ENCODE data around the gene SCMH1.

DNA sequence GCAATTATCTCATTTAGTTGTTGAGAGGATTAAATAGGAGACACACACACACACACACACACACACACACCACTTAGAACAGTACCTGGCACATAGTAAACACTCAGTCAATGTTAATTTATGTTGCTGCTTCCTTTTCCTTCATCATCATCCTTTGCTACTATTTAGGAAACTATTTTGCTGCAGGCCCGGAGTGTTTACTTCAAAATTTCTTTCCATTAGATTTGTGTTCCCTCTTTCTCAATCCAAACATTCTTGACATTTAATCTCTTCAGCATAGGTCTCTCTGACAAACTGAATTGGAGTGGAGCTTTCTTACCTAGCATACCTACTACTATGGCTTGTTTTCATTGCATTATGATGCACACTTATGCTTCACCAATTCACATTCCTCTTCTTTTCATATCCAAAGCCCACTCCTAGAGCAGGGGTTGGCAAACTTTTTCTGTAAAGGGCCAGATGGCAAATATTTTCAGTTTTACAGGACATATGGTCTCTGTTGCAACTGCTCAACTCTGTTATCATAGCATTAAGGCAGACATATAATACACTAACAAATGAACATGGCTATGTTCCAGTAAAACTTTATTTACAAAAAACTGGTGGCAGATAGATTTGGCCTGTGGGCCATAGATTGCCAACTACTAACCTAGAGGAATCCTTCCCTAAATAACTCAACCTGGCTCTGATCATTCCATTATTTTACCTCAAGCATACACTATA is 49.5 kb downstream of the SCMH1 start:
- TF ChIP-seq, protein P1, sequence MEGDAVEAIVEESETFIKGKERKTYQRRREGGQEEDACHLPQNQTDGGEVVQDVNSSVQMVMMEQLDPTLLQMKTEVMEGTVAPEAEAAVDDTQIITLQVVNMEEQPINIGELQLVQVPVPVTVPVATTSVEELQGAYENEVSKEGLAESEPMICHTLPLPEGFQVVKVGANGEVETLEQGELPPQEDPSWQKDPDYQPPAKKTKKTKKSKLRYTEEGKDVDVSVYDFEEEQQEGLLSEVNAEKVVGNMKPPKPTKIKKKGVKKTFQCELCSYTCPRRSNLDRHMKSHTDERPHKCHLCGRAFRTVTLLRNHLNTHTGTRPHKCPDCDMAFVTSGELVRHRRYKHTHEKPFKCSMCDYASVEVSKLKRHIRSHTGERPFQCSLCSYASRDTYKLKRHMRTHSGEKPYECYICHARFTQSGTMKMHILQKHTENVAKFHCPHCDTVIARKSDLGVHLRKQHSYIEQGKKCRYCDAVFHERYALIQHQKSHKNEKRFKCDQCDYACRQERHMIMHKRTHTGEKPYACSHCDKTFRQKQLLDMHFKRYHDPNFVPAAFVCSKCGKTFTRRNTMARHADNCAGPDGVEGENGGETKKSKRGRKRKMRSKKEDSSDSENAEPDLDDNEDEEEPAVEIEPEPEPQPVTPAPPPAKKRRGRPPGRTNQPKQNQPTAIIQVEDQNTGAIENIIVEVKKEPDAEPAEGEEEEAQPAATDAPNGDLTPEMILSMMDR (conservative IDR thresholded peaks at IDR 0.05) = no peak
- no peak for TF ChIP-seq EZH2 (IDR thresholded peaks at IDR 0.05; ENCODE audit: low read depth)
